ENCODE data around the gene TM4SF18.

DNA sequence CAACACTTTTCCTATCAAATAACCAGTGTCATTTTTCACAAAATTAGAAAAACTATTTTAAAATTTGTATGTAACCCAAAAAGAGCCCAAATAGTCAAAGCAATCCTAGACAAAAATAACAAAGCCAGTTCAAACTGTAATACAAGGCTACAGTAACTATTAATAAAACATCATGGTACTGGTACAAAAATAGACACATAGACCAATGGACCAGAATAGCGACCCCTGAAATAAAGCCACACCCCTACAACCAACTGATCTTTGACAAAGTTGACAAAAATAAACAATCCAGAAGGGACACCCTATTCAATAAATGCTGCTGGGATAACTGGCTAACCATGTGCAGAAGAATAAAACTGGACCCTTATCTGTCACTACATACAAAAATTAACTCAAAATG is 19.9 kb downstream of the TM4SF18 start:
- TF ChIP-seq POLR2AphosphoS5 (IDR thresholded peaks at IDR 0.05) = no peak
- TF ChIP-seq, protein P1, sequence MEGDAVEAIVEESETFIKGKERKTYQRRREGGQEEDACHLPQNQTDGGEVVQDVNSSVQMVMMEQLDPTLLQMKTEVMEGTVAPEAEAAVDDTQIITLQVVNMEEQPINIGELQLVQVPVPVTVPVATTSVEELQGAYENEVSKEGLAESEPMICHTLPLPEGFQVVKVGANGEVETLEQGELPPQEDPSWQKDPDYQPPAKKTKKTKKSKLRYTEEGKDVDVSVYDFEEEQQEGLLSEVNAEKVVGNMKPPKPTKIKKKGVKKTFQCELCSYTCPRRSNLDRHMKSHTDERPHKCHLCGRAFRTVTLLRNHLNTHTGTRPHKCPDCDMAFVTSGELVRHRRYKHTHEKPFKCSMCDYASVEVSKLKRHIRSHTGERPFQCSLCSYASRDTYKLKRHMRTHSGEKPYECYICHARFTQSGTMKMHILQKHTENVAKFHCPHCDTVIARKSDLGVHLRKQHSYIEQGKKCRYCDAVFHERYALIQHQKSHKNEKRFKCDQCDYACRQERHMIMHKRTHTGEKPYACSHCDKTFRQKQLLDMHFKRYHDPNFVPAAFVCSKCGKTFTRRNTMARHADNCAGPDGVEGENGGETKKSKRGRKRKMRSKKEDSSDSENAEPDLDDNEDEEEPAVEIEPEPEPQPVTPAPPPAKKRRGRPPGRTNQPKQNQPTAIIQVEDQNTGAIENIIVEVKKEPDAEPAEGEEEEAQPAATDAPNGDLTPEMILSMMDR (IDR thresholded peaks at IDR 0.05) = no peak

All from breast epithelium (tissue), 3 donors.